DOHH2 (cell line): ENCODE results near the gene WDR74.

Experiments used
- H3F3A ChIP-seq: fragments of 200-600 bp; sonication (generic), shearing (Covaris generic); 2 replicates; pipeline ENCODE4 v1.6.0; 2016; ENCODE audit warnings: antibody characterized with exemption, mild to moderate bottlenecking; ENCODE audit not compliant: control insufficient read depth, insufficient read depth
- H3K27ac ChIP-seq: fragments of 200-600 bp; sonication (generic); 2 replicates; pipeline ENCODE4 v1.5.1; 2014; ENCODE audit warnings: low read depth, mild to moderate bottlenecking, low read length, moderate library complexity
- H3K27me3 ChIP-seq: fragments of 200-600 bp; sonication (generic); 2 replicates; pipeline ENCODE4 v1.6.1; 2014; ENCODE audit warnings: mild to moderate bottlenecking, low read length, mixed read lengths; ENCODE audit not compliant: control insufficient read depth
- H3K36me3 ChIP-seq: fragments of 200-600 bp; sonication (generic); 2 replicates; pipeline ENCODE4 v1.6.1; 2014; ENCODE audit warnings: mild to moderate bottlenecking, low read length, moderate library complexity, mixed read lengths; ENCODE audit not compliant: control insufficient read depth
- H3K4me1 ChIP-seq: fragments of 200-600 bp; sonication (generic); 2 replicates; pipeline ENCODE4 v1.6.1; 2014; ENCODE audit warnings: mild to moderate bottlenecking, low read length, mixed read lengths; ENCODE audit not compliant: control insufficient read depth
- H3K4me2 ChIP-seq: fragments of 200-600 bp; sonication (generic); 2 replicates; pipeline ENCODE4 v1.6.0; 2014; ENCODE audit warnings: mild to moderate bottlenecking, low read length, moderate library complexity
- H3K4me3 ChIP-seq: fragments of 200-600 bp; sonication (generic); 2 replicates; pipeline ENCODE4 v1.5.1; 2014; ENCODE audit warnings: mild to moderate bottlenecking, low read length, mixed read lengths
- H3K79me2 ChIP-seq: fragments of 200-600 bp; sonication (generic); 2 replicates; pipeline ENCODE4 v1.6.1; 2014; ENCODE audit warnings: mild to moderate bottlenecking, low read length, mixed read lengths; ENCODE audit not compliant: control insufficient read depth
- H3K9me2 ChIP-seq: fragments of 200-600 bp; sonication (generic); replicated peaks from 2 replicates; pipeline ENCODE4 v1.6.1; 2014; ENCODE audit warnings: mild to moderate bottlenecking, low read length, mixed read lengths; ENCODE audit not compliant: control insufficient read depth
- H3K9me3 ChIP-seq: fragments of 200-600 bp; sonication (generic); 2 replicates; pipeline ENCODE4 v1.6.1; 2014; ENCODE audit warnings: antibody characterized with exemption, low read length, mixed read lengths; ENCODE audit not compliant: control insufficient read depth, insufficient read depth
- H4K20me1 ChIP-seq: fragments of 200-600 bp; sonication (generic); 2 replicates; pipeline ENCODE4 v1.6.0; 2014; ENCODE audit warnings: low read depth, mild to moderate bottlenecking, antibody characterized with exemption, low read length, moderate library complexity; ENCODE audit not compliant: control insufficient read depth, insufficient read depth
- EZH2phosphoT487 ChIP-seq: fragments of 200-600 bp; sonication (generic); IDR thresholded peaks from 2 replicates; pipeline ENCODE4 v1.6.1; 2017; ENCODE audit warnings: borderline replicate concordance, mild to moderate bottlenecking, antibody characterized with exemption, low read length, moderate library complexity, mixed read lengths
- TF ChIP-seq, protein P1 (sequence below): fragments of 200-600 bp; sonication (generic); IDR thresholded peaks from one replicate; pipeline ENCODE4 v1.5.1; 2014; ENCODE audit warnings: antibody characterized with exemption, mild to moderate bottlenecking, low read depth, low read length; ENCODE audit not compliant: poor library complexity, severe bottlenecking

Gene WDR74

DNA sequence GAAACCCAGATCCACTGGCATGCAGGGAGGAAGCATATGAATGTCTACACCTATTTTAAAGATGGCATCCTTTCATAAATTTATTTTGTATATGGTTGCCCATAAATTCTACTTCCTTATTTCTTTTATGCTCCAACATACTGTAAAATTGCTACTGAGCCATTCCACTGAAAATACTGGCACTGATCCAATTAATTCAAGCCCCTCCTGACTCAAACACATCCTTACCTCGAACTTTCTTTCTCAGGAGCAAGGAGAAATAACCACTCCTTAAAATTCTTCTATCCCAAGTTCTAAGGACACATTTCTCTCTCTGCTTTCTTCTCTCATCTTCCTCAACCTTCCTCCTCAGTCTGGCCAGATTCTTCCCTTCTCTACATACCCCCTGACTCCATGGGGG lies 28.6 kb downstream of the WDR74 start:
- H4K20me1 ChIP-seq = no peaks in the 10 kb centered on the region
- H3K79me2 ChIP-seq = 0 out of 2 replicates have a peak, but pooled peaks cover 4% of the 10 kb centered on the region
- H3K27me3 ChIP-seq = no peaks in the 10 kb centered on the region
- H3K27ac ChIP-seq = no peak overlapping the region
- H3F3A ChIP-seq = peaks cover 7% of the 10 kb centered on the region; the same call in 1 of the 2 replicates
- no peaks in the 10 kb centered on the region for H3K9me3 ChIP-seq
- H3K4me1 ChIP-seq = peaks cover 15% of the 10 kb centered on the region
- no peak overlapping the region for H3K4me2 ChIP-seq
- no peak for TF ChIP-seq EZH2phosphoT487
- TF ChIP-seq, protein P1, sequence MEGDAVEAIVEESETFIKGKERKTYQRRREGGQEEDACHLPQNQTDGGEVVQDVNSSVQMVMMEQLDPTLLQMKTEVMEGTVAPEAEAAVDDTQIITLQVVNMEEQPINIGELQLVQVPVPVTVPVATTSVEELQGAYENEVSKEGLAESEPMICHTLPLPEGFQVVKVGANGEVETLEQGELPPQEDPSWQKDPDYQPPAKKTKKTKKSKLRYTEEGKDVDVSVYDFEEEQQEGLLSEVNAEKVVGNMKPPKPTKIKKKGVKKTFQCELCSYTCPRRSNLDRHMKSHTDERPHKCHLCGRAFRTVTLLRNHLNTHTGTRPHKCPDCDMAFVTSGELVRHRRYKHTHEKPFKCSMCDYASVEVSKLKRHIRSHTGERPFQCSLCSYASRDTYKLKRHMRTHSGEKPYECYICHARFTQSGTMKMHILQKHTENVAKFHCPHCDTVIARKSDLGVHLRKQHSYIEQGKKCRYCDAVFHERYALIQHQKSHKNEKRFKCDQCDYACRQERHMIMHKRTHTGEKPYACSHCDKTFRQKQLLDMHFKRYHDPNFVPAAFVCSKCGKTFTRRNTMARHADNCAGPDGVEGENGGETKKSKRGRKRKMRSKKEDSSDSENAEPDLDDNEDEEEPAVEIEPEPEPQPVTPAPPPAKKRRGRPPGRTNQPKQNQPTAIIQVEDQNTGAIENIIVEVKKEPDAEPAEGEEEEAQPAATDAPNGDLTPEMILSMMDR = no peak
- H3K36me3 ChIP-seq = peaks cover 5% of the 10 kb centered on the region; the same call in 1 of the 2 replicates
- no peaks in the 10 kb centered on the region for H3K9me2 ChIP-seq
- H3K4me3 ChIP-seq = no peak overlapping the region

DNA sequence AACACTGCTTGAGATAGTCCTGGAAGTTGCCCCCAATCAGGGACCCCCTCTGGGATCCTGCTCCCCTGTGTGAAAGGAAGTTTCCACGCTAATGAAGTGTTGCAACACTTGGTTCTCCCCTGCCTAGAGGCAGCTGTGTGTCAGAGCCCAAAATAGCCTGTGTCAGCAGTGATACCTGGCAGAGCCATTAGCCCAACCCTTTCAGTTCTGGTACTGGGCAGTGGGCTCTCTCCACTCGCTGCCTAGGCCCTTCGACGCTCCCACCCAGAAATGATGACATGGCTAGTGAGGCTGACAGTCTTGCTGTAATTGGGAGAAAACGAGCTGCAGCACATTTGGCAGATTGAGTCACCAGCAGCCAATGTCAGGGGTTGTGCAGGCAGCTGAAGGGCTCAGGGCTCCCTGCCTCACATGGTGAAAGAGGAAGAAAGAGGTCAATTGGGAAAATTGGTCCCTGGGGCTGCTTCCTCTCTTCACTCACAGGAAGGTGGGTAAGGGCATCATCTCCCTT lies 32.7 kb downstream of the WDR74 start:
- peak overlapping the region; percentile 80 for H3K4me3 ChIP-seq
- no peaks in the 10 kb centered on the region for H3K9me3 ChIP-seq
- H3K9me2 ChIP-seq = no peaks in the 10 kb centered on the region
- H3F3A ChIP-seq = peaks cover 7% of the 10 kb centered on the region; the same call in 1 of the 2 replicates
- peaks cover 41% of the 10 kb centered on the region for H3K79me2 ChIP-seq
- TF ChIP-seq, protein P1 = no peak
- TF ChIP-seq EZH2phosphoT487 = no peak
- peaks cover 27% of the 10 kb centered on the region for H3K4me1 ChIP-seq
- peaks cover 9% of the 10 kb centered on the region for H4K20me1 ChIP-seq
- H3K4me2 ChIP-seq = peak overlapping the region; percentile 85
- H3K27ac ChIP-seq = no peak overlapping the region
- peaks cover 33% of the 10 kb centered on the region for H3K36me3 ChIP-seq
- no peaks in the 10 kb centered on the region for H3K27me3 ChIP-seq

DNA sequence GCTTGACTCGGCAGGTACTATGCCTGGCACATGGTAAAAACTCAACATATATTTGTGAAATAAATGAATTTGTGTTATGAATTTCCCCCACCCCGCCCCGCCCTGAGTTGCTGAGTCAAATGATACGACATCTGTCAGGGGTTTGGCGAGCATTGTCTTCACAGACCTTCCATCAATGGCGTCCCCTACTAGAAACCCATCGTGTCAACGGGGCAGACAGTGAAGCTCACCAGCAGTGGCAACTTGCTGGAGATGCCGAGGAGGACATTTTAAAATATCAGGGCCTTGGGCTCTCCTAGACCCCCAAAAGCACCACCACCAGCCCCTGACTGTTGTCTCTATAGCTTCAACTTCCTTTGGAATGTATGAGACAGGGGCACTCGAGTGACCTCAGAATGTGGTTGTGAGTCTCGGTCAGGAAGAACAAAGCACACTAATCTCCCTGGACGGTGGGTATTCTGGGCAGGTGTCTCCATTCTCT lies 33.4 kb downstream of the WDR74 start:
- peaks cover 4% of the 10 kb centered on the region; the same call in 1 of the 2 replicates for H3F3A ChIP-seq
- no peaks in the 10 kb centered on the region for H3K9me2 ChIP-seq
- H3K36me3 ChIP-seq = peaks cover 40% of the 10 kb centered on the region
- peak overlapping the region; percentile 85 for H3K4me2 ChIP-seq
- H3K4me1 ChIP-seq = peaks cover 27% of the 10 kb centered on the region
- no peaks in the 10 kb centered on the region for H3K27me3 ChIP-seq
- H3K79me2 ChIP-seq = peaks cover 43% of the 10 kb centered on the region
- peak overlapping the region; percentile 62 for H3K27ac ChIP-seq
- H4K20me1 ChIP-seq = peaks cover 9% of the 10 kb centered on the region
- H3K9me3 ChIP-seq = no peaks in the 10 kb centered on the region
- H3K4me3 ChIP-seq = peak overlapping the region; percentile 80
- TF ChIP-seq EZH2phosphoT487 = no peak
- TF ChIP-seq, protein P1 = no peak
